ENCODE data around the gene PARP12. TPM values are rescaled to one million over a fixed set of nuclear protein-coding genes. Genes with fewer than 3 reads are reported as not detected.

Gene PARP12
- total RNA-seq, 1 donor from 2014 or later = 14.5 TPM

GRCh38 chr7:140023728-140024127 is 39.0 kb downstream of the PARP12 start:
- TF ChIP-seq CTCF (IDR thresholded peaks at IDR 0.05; ENCODE audit: unreplicated experiment) = no peak
- no peak overlapping the region for H3K4me3 Mint-ChIP-seq (ENCODE audit: unreplicated experiment)
- no peak overlapping the region for H3K27ac Mint-ChIP-seq (ENCODE audit: unreplicated experiment)
- H3K4me1 Mint-ChIP-seq (ENCODE audit: unreplicated experiment) = no peaks in the 10 kb centered on the region
- H3K27me3 Mint-ChIP-seq (ENCODE audit: unreplicated experiment) = peaks cover 10% of the 10 kb centered on the region
- no peak for DNase-seq (ENCODE audit: low spot score)
- H3K36me3 Mint-ChIP-seq (ENCODE audit: low read depth, unreplicated experiment) = peaks cover 28% of the 10 kb centered on the region
- H3K9me3 Mint-ChIP-seq (ENCODE audit: unreplicated experiment) = no peaks in the 10 kb centered on the region

GRCh38 chr7:140022582-140023211 is 40.1 kb downstream of the PARP12 start:
- Mint-ChIP-seq H3K27ac (ENCODE audit: unreplicated experiment) (no peak overlapping the region), H3K9me3 (ENCODE audit: unreplicated experiment) (no peaks in the 10 kb centered on the region), H3K27me3 (ENCODE audit: unreplicated experiment) (peaks cover 7% of the 10 kb centered on the region), H3K36me3 (ENCODE audit: low read depth, unreplicated experiment) (peaks cover 23% of the 10 kb centered on the region), H3K4me1 (ENCODE audit: unreplicated experiment) (peaks cover 3% of the 10 kb centered on the region), H3K4me3 (ENCODE audit: unreplicated experiment) (peak overlapping the region; percentile 43)
- DNase-seq (ENCODE audit: low spot score) = no peak
- no peak for TF ChIP-seq CTCF (IDR thresholded peaks at IDR 0.05; ENCODE audit: unreplicated experiment)

- Mint-ChIP-seq H3K4me3 (ENCODE audit: unreplicated experiment) (no peak overlapping the region), H3K27me3 (ENCODE audit: unreplicated experiment) (peaks cover 5% of the 10 kb centered on the region), H3K27ac (ENCODE audit: unreplicated experiment) (no peak overlapping the region), H3K9me3 (ENCODE audit: unreplicated experiment) (no peaks in the 10 kb centered on the region), H3K4me1 (ENCODE audit: unreplicated experiment) (peaks cover 3% of the 10 kb centered on the region), H3K36me3 (ENCODE audit: low read depth, unreplicated experiment) (peaks cover 23% of the 10 kb centered on the region)
- no peak for DNase-seq (ENCODE audit: low spot score)
- no peak for TF ChIP-seq CTCF (IDR thresholded peaks at IDR 0.05; ENCODE audit: unreplicated experiment)
These were observed 41.1 kb downstream of the PARP12 start for GRCh38 chr7:140021603-140022002.

GRCh38 chr7:140019606-140020005 is 43.1 kb downstream of the PARP12 start:
- no peak for DNase-seq (ENCODE audit: low spot score)
- H3K4me3 Mint-ChIP-seq (ENCODE audit: unreplicated experiment) = no peak overlapping the region
- no peak for TF ChIP-seq CTCF (IDR thresholded peaks at IDR 0.05; ENCODE audit: unreplicated experiment)
- H3K27me3 Mint-ChIP-seq (ENCODE audit: unreplicated experiment) = peaks cover 5% of the 10 kb centered on the region
- H3K27ac Mint-ChIP-seq (ENCODE audit: unreplicated experiment) = no peak overlapping the region
- H3K36me3 Mint-ChIP-seq (ENCODE audit: low read depth, unreplicated experiment) = peaks cover 16% of the 10 kb centered on the region
- peaks cover 3% of the 10 kb centered on the region for H3K4me1 Mint-ChIP-seq (ENCODE audit: unreplicated experiment)
- no peaks in the 10 kb centered on the region for H3K9me3 Mint-ChIP-seq (ENCODE audit: unreplicated experiment)

GRCh38 chr7:140019172-140019571 is 43.6 kb downstream of the PARP12 start:
- Mint-ChIP-seq H3K4me3 (ENCODE audit: unreplicated experiment) (peak overlapping the region; percentile 6), H3K9me3 (ENCODE audit: unreplicated experiment) (no peaks in the 10 kb centered on the region), H3K4me1 (ENCODE audit: unreplicated experiment) (peaks cover 3% of the 10 kb centered on the region), H3K36me3 (ENCODE audit: low read depth, unreplicated experiment) (peaks cover 13% of the 10 kb centered on the region), H3K27me3 (ENCODE audit: unreplicated experiment) (peaks cover 7% of the 10 kb centered on the region), H3K27ac (ENCODE audit: unreplicated experiment) (no peak overlapping the region)
- no peak for TF ChIP-seq CTCF (IDR thresholded peaks at IDR 0.05; ENCODE audit: unreplicated experiment)
- DNase-seq (ENCODE audit: low spot score) = no peak
